ENCODE measurements around the gene GRM1.

GRM1 gene

GRCh38 chr6:146113084-146113623, 84.3 kb downstream of the GRM1 start:
- Histone ChIP-seq H3K27ac (replicated peaks) (no peak overlapping the region), H3K4me3 (replicated peaks; ENCODE audit: insufficient read depth, low read length) (no peak overlapping the region), H3K27me3 (ENCODE audit: insufficient read depth, poor library complexity, severe bottlenecking) (no peaks in the 10 kb centered on the region)
- DNase-seq (ENCODE audit: low read depth in 1 of 2, low spot score in 1 of 2) = no peak
- no peak for TF ChIP-seq POLR2AphosphoS5 (IDR thresholded peaks at IDR 0.05; ENCODE audit: low read depth)
- no peak for TF ChIP-seq SPI1 (IDR thresholded peaks at IDR 0.05; ENCODE audit: borderline replicate concordance, low read depth)
- TF ChIP-seq GABPA (IDR thresholded peaks at IDR 0.05; ENCODE audit: low read depth) = no peak
- TF ChIP-seq CTCF (IDR thresholded peaks at IDR 0.05; ENCODE audit: insufficient read depth, low read length) = no peak
- TF ChIP-seq REST (IDR thresholded peaks at IDR 0.05; ENCODE audit: insufficient replicate concordance, low read depth) = no peak

GRCh38 chr6:146123616-146124015, 94.8 kb downstream of the GRM1 start:
- Histone ChIP-seq H3K27ac (replicated peaks) (no peak overlapping the region), H3K27me3 (ENCODE audit: insufficient read depth, poor library complexity, severe bottlenecking) (no peaks in the 10 kb centered on the region), H3K4me3 (replicated peaks; ENCODE audit: insufficient read depth, low read length) (no peak overlapping the region)
- no peak for DNase-seq (ENCODE audit: low read depth in 1 of 2, low spot score in 1 of 2)
- TF ChIP-seq GABPA (IDR thresholded peaks at IDR 0.05; ENCODE audit: low read depth) = no peak
- TF ChIP-seq SPI1 (IDR thresholded peaks at IDR 0.05; ENCODE audit: borderline replicate concordance, low read depth) = no peak
- TF ChIP-seq REST (IDR thresholded peaks at IDR 0.05; ENCODE audit: insufficient replicate concordance, low read depth) = no peak
- TF ChIP-seq CTCF (IDR thresholded peaks at IDR 0.05; ENCODE audit: insufficient read depth, low read length) = no peak
- no peak for TF ChIP-seq POLR2AphosphoS5 (IDR thresholded peaks at IDR 0.05; ENCODE audit: low read depth)

GRCh38 chr6:146127447-146128215, 98.8 kb downstream of the GRM1 start:
- TF ChIP-seq CTCF (IDR thresholded peaks at IDR 0.05; ENCODE audit: insufficient read depth, low read length) (no peak), GABPA (IDR thresholded peaks at IDR 0.05; ENCODE audit: low read depth) (no peak), REST (IDR thresholded peaks at IDR 0.05; ENCODE audit: insufficient replicate concordance, low read depth) (no peak), POLR2AphosphoS5 (IDR thresholded peaks at IDR 0.05; ENCODE audit: low read depth) (no peak), SPI1 (IDR thresholded peaks at IDR 0.05; ENCODE audit: borderline replicate concordance, low read depth) (no peak)
- Histone ChIP-seq H3K4me3 (replicated peaks; ENCODE audit: insufficient read depth, low read length) (no peak overlapping the region), H3K27me3 (ENCODE audit: insufficient read depth, poor library complexity, severe bottlenecking) (no peaks in the 10 kb centered on the region), H3K27ac (replicated peaks) (no peak overlapping the region)
- DNase-seq (ENCODE audit: low read depth in 1 of 2, low spot score in 1 of 2) = no peak

Measured in HL-60 (cell line).